Measurements from ENCODE around the gene SPATA46. TPM values are rescaled to one million over a fixed set of nuclear protein-coding genes. Genes with fewer than 3 reads are reported as not detected.

Gene SPATA46
- total RNA-seq, 1 experiment from 2014 or later: not detected

DNA sequence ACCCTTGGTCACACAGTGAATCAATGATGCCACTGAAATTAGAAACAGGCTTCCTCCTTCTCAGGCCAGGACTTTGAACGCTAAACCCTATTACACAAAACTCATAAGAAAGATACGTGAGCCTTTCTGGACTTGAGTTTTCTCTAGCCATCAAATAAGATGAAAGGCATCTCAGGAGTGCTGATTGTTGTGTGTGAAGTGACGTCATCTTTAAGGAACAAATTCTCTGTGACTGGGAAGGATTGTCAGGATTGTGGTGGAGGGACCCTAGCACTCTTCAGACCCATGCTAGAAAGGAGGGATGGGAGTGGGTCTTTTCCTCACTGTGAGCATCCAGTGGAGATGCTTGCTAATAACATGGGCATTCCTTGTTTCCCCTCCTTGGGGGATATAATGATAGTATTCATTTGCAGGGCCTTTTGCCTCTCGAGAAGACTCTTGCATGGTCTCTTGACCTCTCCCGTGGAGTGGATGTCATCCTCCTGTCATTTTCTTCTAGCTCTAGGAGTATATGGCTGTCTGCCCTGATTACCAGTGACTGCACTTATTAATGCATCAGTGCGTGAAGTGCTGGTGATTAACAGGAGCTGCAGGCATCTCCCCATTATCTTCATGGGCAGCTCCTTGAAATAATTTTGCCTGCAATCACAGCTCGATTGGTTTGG lies 39.9 kb downstream of the SPATA46 start:
- H3K36me3 ChIP-seq (replicated peaks; ENCODE audit: control insufficient read depth, insufficient read depth, low read length): no peaks in the 10 kb centered on the region
- no peak overlapping the region for H3K4me3 ChIP-seq (ENCODE audit: insufficient read depth, low read depth, low read length)
- H3K27me3 ChIP-seq (ENCODE audit: control insufficient read depth, insufficient read depth, low read length): no peaks in the 10 kb centered on the region
- DNase-seq: no peak

DNA sequence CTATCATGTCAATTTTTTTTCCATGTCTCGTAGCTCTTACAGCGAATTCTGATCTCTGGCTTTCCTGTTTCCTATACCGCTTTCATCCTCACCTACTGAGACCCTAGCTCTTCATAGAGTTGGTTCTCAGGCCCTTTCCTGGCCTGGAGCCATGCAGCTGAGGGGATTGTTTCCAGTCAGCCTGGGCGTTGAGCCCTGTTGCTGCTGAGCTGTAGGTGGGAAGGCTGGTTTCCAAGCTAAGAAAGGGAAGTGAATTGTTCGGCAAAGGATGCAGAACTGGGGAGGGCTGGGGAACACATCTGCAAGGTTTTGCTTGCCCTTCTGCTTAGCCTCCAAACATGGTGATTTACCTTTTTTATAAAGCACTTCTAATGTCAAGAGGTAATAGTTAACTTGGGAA lies 41.5 kb downstream of the SPATA46 start:
- no peak overlapping the region for H3K4me3 ChIP-seq (ENCODE audit: insufficient read depth, low read depth, low read length)
- no peak for DNase-seq
- no peaks in the 10 kb centered on the region for H3K27me3 ChIP-seq (ENCODE audit: control insufficient read depth, insufficient read depth, low read length)
- no peaks in the 10 kb centered on the region for H3K36me3 ChIP-seq (replicated peaks; ENCODE audit: control insufficient read depth, insufficient read depth, low read length)

DNA sequence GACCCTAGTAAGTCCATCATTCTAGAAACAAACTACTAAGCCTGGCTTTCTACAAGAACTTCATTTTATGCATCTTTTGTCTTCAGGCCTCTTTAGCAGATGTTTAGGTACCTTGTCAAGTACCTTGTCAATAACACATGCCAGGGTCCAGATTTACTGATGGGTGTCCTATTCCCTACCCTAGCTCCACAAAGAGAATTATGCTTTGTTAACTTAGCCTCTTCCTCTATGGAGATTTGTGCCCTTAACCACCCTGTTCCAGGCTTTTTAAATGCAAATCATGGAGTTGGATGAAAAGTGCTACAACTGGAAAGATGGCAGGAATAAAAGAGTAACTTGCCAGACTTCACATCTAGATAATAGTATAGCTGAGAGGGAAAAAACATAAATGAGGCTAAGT lies 42.7 kb downstream of the SPATA46 start:
- Histone ChIP-seq H3K36me3 (replicated peaks; ENCODE audit: control insufficient read depth, insufficient read depth, low read length) (no peaks in the 10 kb centered on the region), H3K27me3 (ENCODE audit: control insufficient read depth, insufficient read depth, low read length) (no peaks in the 10 kb centered on the region), H3K4me3 (ENCODE audit: insufficient read depth, low read depth, low read length) (no peak overlapping the region)
- DNase-seq: no peak

DNA sequence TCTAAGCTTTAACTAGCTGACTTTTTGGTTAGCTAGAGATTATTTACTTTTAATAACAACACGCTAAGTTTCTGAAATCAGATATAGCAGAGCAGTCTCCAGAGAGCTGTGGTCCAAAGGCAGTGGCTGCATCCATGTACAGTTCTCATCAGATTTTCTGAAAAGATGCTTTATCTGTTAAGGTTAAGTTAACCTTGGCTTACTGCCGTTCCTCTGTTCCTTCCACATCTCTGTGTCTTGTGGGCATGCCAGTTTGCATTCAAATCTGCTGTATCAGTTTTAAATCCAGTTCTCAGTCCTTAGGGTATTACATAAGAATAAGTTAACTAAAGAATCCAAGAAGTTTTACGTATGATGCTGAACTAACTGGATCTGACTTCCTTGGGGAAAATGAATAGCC lies 46.8 kb downstream of the SPATA46 start:
- DNase-seq: no peak

DNA sequence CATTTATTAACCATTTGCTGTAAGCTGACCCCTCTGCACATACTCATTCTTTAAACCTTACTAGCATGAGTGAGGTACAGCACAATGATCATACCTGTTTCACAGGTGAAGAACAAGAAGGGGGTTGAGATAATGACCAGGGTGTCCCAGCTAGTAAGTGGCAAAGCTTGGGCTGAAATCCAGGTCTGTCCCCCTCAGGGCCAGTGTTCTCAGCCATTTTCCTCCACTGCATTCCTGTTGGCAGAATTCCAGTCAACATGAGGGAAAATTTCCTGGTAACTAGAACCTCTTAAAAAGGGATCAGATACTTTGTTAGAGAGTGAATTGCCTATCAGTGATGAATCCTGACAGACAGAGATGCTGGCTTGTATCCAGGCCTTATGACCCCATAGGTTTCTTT lies 48.1 kb downstream of the SPATA46 start:
- DNase-seq: no peak
- H3K36me3 ChIP-seq (replicated peaks; ENCODE audit: control insufficient read depth, insufficient read depth, low read length): no peaks in the 10 kb centered on the region
- H3K4me3 ChIP-seq (ENCODE audit: insufficient read depth, low read depth, low read length): no peak overlapping the region
- H3K27me3 ChIP-seq (ENCODE audit: control insufficient read depth, insufficient read depth, low read length): no peaks in the 10 kb centered on the region

More for the DNA sequence above, 46.8 kb downstream of the SPATA46 start:
- no peaks in the 10 kb centered on the region for H3K36me3 ChIP-seq (replicated peaks; ENCODE audit: control insufficient read depth, insufficient read depth, low read length)
- no peak overlapping the region for H3K4me3 ChIP-seq (ENCODE audit: insufficient read depth, low read depth, low read length)
- no peaks in the 10 kb centered on the region for H3K27me3 ChIP-seq (ENCODE audit: control insufficient read depth, insufficient read depth, low read length)

DNA sequence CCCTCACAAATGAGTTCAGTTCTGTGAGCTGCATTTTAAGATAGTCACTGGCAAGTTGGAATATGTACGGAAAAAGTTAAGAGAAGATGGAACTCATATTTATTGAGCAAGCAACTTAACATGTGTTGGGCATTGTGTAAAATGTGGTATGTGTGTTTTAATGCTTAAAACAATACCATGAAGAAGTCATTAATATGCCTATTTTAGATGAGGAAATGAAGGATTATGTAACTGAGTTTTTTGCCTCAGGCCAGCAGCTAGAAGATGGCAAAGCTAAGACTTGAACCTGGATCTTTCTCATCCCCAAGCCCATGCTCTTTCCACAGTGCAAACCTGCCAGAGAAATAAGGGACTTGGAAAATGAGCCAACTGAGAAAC lies 48.9 kb downstream of the SPATA46 start:
- H3K4me3 ChIP-seq (ENCODE audit: insufficient read depth, low read depth, low read length): no peak overlapping the region
- H3K27me3 ChIP-seq (ENCODE audit: control insufficient read depth, insufficient read depth, low read length): no peaks in the 10 kb centered on the region
- DNase-seq: no peak
- no peaks in the 10 kb centered on the region for H3K36me3 ChIP-seq (replicated peaks; ENCODE audit: control insufficient read depth, insufficient read depth, low read length)

DNA sequence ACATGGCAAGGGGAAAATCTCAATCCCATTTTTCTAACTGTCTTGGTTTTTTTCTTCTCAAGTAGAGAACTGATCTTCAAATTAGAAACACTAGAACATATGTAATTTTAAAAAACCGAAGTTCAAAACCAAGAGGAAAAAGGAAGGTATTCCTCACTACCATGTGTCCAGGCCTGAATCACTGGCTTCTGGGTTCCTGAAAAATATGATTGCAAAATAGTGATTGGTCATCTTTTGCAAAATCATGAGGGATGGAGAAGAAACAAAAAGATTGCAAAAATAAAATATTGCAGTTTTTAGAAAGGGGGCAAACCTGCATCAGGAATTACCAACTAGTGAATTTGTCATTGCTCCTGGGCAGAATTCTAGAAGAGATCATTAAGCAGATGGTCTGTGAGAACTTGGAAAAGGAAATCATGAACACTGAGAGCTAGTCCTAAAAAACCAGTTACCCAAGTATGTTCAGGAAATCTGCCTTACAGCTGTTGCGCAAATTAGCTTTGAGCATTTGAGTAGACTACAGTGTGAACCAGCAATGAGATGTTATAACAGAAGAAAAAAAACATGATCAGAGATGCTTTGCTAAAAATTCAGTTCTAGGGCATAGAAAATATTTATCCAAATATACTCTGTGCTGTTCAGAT lies 49.4 kb downstream of the SPATA46 start:
- no peaks in the 10 kb centered on the region for H3K27me3 ChIP-seq (ENCODE audit: control insufficient read depth, insufficient read depth, low read length)
- no peak for DNase-seq

DNA sequence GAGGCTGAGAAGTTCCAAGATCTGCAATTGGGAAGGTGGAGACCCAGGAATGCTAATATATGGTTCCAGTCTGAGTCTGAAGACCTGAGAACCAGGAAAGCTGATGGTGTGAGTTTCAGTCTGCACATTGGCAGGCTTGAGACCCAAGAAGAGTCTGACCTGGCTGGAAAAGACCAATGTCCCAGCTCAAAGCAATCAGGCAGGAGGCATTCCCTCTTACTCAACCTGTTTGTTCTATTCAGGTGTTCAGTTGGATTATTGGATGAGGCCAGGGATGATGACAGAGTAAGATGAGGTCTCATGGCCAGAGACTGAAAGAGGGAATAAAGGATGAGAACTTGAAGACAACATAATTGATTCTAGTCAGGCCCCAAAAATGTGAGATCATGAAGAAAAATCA lies 50.1 kb downstream of the SPATA46 start:
- no peaks in the 10 kb centered on the region for H3K27me3 ChIP-seq (ENCODE audit: control insufficient read depth, insufficient read depth, low read length)
- DNase-seq: no peak

More for the DNA sequence above, 49.4 kb downstream of the SPATA46 start:
- Histone ChIP-seq H3K36me3 (replicated peaks; ENCODE audit: control insufficient read depth, insufficient read depth, low read length) (no peaks in the 10 kb centered on the region), H3K4me3 (ENCODE audit: insufficient read depth, low read depth, low read length) (no peak overlapping the region)

DNA sequence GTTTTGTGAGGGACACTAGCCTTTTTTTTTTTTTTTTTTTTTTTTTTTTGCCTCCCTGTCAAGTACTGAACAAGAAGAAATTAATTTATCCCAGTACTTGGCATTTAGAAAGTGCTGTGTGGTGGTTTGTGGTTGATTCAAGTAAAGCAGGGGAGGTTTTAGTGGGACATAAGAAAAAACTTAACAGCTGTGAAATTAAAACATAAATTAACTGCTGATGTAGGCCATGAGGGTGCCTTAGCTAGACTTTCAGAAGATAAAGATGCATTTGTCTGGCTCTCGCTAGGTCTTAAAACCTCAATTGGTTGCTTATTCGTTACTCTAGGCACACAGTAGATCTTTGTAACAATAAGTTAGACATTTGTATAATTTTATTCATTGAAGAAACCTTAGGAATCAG lies 52.3 kb downstream of the SPATA46 start:
- no peaks in the 10 kb centered on the region for H3K36me3 ChIP-seq (replicated peaks; ENCODE audit: control insufficient read depth, insufficient read depth, low read length)
- no peak overlapping the region for H3K4me3 ChIP-seq (ENCODE audit: insufficient read depth, low read depth, low read length)
- DNase-seq: no peak
- H3K27me3 ChIP-seq (ENCODE audit: control insufficient read depth, insufficient read depth, low read length): no peaks in the 10 kb centered on the region

More for the DNA sequence above, 50.1 kb downstream of the SPATA46 start:
- no peak overlapping the region for H3K4me3 ChIP-seq (ENCODE audit: insufficient read depth, low read depth, low read length)
- H3K36me3 ChIP-seq (replicated peaks; ENCODE audit: control insufficient read depth, insufficient read depth, low read length): no peaks in the 10 kb centered on the region

Other genes with a start within 250 kb of the SPATA46 start
- gene C1orf226, start 4.9 kb upstream of the SPATA46 start, total RNA-seq (2014; rRNA removed; shearing (Covaris generic)): 9.3 and 13.4 TPM in 2 replicates
- gene SH2D1B, start 35.3 kb upstream of the SPATA46 start, total RNA-seq (2014; rRNA removed; shearing (Covaris generic)): not detected in 2 replicates
- gene UHMK1, start 121.0 kb upstream of the SPATA46 start, total RNA-seq (2014; rRNA removed; shearing (Covaris generic)): 21.7 and 30.2 TPM in 2 replicates
- 48.4 and 54.8 TPM in 2 replicates for gene UAP1, start 184.9 kb upstream of the SPATA46 start, total RNA-seq (2014; rRNA removed; shearing (Covaris generic))